Colonic mucosa (tissue), 4 donors: ENCODE results near the gene CAMK1D. TPM values are rescaled to one million over a fixed set of nuclear protein-coding genes. Genes with fewer than 3 reads are reported as not detected.

Source experiments
- DNase-seq: peaks from one replicate; pipeline ENCODE4 v3.0.0-alpha.2; 2020
- H3K27ac ChIP-seq: fragments of 200-600 bp; one replicate; pipeline ENCODE4 v1.8.0; 2021
- H3K27me3 ChIP-seq: fragments of 200-600 bp; one replicate; pipeline ENCODE4 v1.8.0; 2021
- H3K36me3 ChIP-seq: fragments of 200-600 bp; one replicate; pipeline ENCODE4 v1.8.0; 2021
- H3K4me1 ChIP-seq: fragments of 200-600 bp; one replicate; pipeline ENCODE4 v1.8.0; 2021; ENCODE audit warnings: mild to moderate bottlenecking
- H3K4me3 ChIP-seq: fragments of 200-600 bp; one replicate; pipeline ENCODE4 v1.8.0; 2021
- H3K9ac ChIP-seq, 2 donors: one replicate each; pipeline ENCODE4 v1.7.0; 2013; ENCODE audit warnings: control low read depth in 2 of 2, low read depth in 2 of 2, low read length in 2 of 2
- H3K9me3 ChIP-seq: fragments of 200-600 bp; one replicate; pipeline ENCODE4 v1.8.0; 2021
- CTCF ChIP-seq: fragments of 200-600 bp; IDR thresholded peaks from one replicate; pipeline ENCODE4 v1.8.0; 2022; ENCODE audit warnings: antibody characterized with exemption, mild to moderate bottlenecking
- intact Hi-C: fragments of 100-400 bp; cut with DNase I; formaldehyde crosslinking; loops from one replicate; pipeline ENCODE4 v1.14.1; 2022
- total RNA-seq, 2 donors: library from RNA; stranded (reverse); fragmentation: NEBNext Ultra II Directional in 1 of 2; extraction: Animal tissue kit (Norgen Biotek cat#: 25700) in 1 of 2; gene quantifications; one replicate each; pipeline ENCODE4 v1.2.1, GENCODE V29; 2021
- donor health status: healthy.
- donor health status: DM: no; HTN: no; CAD: no.
- donor health status: DM: no; HTN: no; CAD: no.

Gene CAMK1D
- total RNA-seq, 2 donors from 2014 or later: 21.3 to 29.7 TPM

GRCh38 chr10:12418725-12419261 lies 69.4 kb downstream of the CAMK1D start:
- DNase-seq: no peak
- Histone ChIP-seq H3K4me1 (no peaks in the 10 kb centered on the region), H3K9me3 (no peaks in the 10 kb centered on the region), H3K4me3 (no peak overlapping the region), H3K36me3 (no peaks in the 10 kb centered on the region), H3K9ac (no peak overlapping the region), H3K27ac (no peak overlapping the region), H3K27me3 (no peaks in the 10 kb centered on the region)
- intact Hi-C loops: no loop called here
- TF ChIP-seq CTCF: no peak

GRCh38 chr10:12419262-12419847 lies 70.0 kb downstream of the CAMK1D start:
- Histone ChIP-seq H3K27me3 (no peaks in the 10 kb centered on the region), H3K27ac (no peak overlapping the region), H3K9me3 (no peaks in the 10 kb centered on the region), H3K9ac (no peak overlapping the region), H3K4me1 (no peaks in the 10 kb centered on the region), H3K4me3 (no peak overlapping the region), H3K36me3 (no peaks in the 10 kb centered on the region)
- no peak for TF ChIP-seq CTCF
- DNase-seq: no peak
- intact Hi-C loops: no loop called here

GRCh38 chr10:12420530-12421120 lies 71.3 kb downstream of the CAMK1D start:
- Histone ChIP-seq H3K9me3 (no peaks in the 10 kb centered on the region), H3K4me1 (no peaks in the 10 kb centered on the region), H3K36me3 (no peaks in the 10 kb centered on the region), H3K27me3 (no peaks in the 10 kb centered on the region), H3K27ac (no peak overlapping the region), H3K4me3 (no peak overlapping the region), H3K9ac (no peak overlapping the region)
- intact Hi-C loops: no loop called here
- DNase-seq: no peak
- TF ChIP-seq CTCF: no peak

- H3K4me3 ChIP-seq: no peak overlapping the region
- no peaks in the 10 kb centered on the region for H3K36me3 ChIP-seq
- H3K4me1 ChIP-seq: no peaks in the 10 kb centered on the region
- no peaks in the 10 kb centered on the region for H3K9me3 ChIP-seq
- no peak for TF ChIP-seq CTCF
- intact Hi-C loops: no loop called here
- H3K9ac ChIP-seq: no peak overlapping the region
- no peak for DNase-seq
- no peaks in the 10 kb centered on the region for H3K27me3 ChIP-seq
- no peak overlapping the region for H3K27ac ChIP-seq
Measured at GRCh38 chr10:12422189-12422588, 72.8 kb downstream of the CAMK1D start.

GRCh38 chr10:12423896-12424295 lies 74.5 kb downstream of the CAMK1D start:
- no peaks in the 10 kb centered on the region for H3K36me3 ChIP-seq
- no peak overlapping the region for H3K27ac ChIP-seq
- H3K9me3 ChIP-seq: no peaks in the 10 kb centered on the region
- DNase-seq: no peak
- no peak overlapping the region for H3K4me3 ChIP-seq
- no peaks in the 10 kb centered on the region for H3K27me3 ChIP-seq
- TF ChIP-seq CTCF: no peak
- no peak overlapping the region for H3K9ac ChIP-seq
- H3K4me1 ChIP-seq: no peaks in the 10 kb centered on the region
- intact Hi-C loops: no loop called here
